ENCODE results near the gene CLRN3.

DNA sequence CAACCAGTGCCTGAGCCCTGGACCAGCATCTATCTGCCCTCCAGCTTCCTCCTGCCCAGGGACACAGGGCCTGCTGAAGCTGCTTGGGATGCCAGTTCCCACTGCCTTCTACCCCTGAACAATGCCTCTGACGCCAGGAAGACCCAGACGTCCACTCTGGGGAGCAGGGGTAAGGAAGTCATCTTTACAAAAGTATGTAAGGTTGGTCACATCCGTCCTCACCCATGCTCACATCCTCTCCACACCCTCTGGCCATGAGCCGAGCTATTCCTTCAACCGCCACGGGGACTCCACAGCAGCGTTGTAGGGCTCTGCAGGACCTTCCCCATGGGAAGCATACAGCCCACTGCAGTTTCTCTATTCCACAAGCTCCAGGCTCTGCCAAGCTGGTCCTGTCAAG, 58.5 kb downstream of the CLRN3 start:
- TF ChIP-seq SNAI2 (CRISPR knock-in tag; IDR thresholded peaks at IDR 0.05) (no peak), ZFP3 (CRISPR knock-in tag; IDR thresholded peaks at IDR 0.05) (no peak), ZFP30 (CRISPR knock-in tag; IDR thresholded peaks at IDR 0.05) (no peak), TOX (CRISPR knock-in tag; IDR thresholded peaks at IDR 0.05; ENCODE audit: borderline replicate concordance) (no peak), ARNTL (CRISPR knock-in tag; IDR thresholded peaks at IDR 0.05; ENCODE audit: borderline replicate concordance, low read depth) (no peak), ZC3H10 (CRISPR knock-in tag; IDR thresholded peaks at IDR 0.05) (no peak), ESRRG (CRISPR knock-in tag; IDR thresholded peaks at IDR 0.05) (no peak), ISL1 (CRISPR knock-in tag; IDR thresholded peaks at IDR 0.05) (no peak), PPARA (CRISPR knock-in tag; IDR thresholded peaks at IDR 0.05; ENCODE audit: borderline replicate concordance) (no peak), BACH2 (CRISPR knock-in tag; IDR thresholded peaks at IDR 0.05; ENCODE audit: borderline replicate concordance) (no peak), CSDC2 (CRISPR knock-in tag; IDR thresholded peaks at IDR 0.05) (no peak), GLIS3 (CRISPR knock-in tag; IDR thresholded peaks at IDR 0.05) (no peak)
- TF ChIP-seq, protein P1, sequence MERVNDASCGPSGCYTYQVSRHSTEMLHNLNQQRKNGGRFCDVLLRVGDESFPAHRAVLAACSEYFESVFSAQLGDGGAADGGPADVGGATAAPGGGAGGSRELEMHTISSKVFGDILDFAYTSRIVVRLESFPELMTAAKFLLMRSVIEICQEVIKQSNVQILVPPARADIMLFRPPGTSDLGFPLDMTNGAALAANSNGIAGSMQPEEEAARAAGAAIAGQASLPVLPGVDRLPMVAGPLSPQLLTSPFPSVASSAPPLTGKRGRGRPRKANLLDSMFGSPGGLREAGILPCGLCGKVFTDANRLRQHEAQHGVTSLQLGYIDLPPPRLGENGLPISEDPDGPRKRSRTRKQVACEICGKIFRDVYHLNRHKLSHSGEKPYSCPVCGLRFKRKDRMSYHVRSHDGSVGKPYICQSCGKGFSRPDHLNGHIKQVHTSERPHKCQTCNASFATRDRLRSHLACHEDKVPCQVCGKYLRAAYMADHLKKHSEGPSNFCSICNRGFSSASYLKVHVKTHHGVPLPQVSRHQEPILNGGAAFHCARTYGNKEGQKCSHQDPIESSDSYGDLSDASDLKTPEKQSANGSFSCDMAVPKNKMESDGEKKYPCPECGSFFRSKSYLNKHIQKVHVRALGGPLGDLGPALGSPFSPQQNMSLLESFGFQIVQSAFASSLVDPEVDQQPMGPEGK (CRISPR knock-in tag; IDR thresholded peaks at IDR 0.05; ENCODE audit: borderline replicate concordance): no peak
- TF ChIP-seq, protein P2, sequence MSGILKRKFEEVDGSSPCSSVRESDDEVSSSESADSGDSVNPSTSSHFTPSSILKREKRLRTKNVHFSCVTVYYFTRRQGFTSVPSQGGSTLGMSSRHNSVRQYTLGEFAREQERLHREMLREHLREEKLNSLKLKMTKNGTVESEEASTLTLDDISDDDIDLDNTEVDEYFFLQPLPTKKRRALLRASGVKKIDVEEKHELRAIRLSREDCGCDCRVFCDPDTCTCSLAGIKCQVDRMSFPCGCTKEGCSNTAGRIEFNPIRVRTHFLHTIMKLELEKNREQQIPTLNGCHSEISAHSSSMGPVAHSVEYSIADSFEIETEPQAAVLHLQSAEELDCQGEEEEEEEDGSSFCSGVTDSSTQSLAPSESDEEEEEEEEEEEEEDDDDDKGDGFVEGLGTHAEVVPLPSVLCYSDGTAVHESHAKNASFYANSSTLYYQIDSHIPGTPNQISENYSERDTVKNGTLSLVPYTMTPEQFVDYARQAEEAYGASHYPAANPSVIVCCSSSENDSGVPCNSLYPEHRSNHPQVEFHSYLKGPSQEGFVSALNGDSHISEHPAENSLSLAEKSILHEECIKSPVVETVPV (CRISPR knock-in tag; IDR thresholded peaks at IDR 0.05): no peak
